C4-2B (cell line): Measurements from ENCODE around the gene CEP68.
"Not testable (repeated sequence)": the region's sequence is repeated elsewhere in the genome, so short reads cannot be mapped to it uniquely, and the experiment has no call there.

Experiments used
- H3K27ac ChIP-seq: fragments of 450-650 bp; 2 replicates; pipeline ENCODE4 v1.5.1; 2017
- ZFX ChIP-seq: fragments of 450-650 bp; IDR thresholded peaks from 2 replicates; pipeline ENCODE4 v1.6.1; 2017
- TF ChIP-seq, protein P1 (sequence below): fragments of 450-650 bp; conservative IDR thresholded peaks from 2 replicates; pipeline ENCODE4 v1.5.1; 2017; ENCODE audit warnings: mild to moderate bottlenecking

CEP68 gene

DNA sequence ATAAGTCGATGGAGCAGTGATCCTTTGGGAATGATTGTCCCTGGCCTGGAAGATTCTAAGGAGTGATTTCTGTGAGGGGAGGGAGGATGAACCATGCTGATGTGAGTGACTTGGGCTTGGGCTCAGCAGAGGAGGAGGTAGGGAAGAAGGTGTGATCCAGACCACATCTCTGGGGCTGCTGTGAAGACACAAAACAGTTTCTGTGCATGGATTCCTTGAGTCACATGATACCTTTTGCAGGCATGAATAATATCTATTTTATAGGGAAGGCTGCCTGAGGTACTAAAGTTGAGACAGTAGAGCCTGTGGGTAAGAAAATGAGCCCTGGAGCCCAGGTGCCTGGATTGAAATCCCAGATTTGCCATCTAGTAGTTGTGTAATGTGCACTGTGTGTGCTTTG, 37.2 kb upstream of the CEP68 start:
- no peak overlapping the region for H3K27ac ChIP-seq

DNA sequence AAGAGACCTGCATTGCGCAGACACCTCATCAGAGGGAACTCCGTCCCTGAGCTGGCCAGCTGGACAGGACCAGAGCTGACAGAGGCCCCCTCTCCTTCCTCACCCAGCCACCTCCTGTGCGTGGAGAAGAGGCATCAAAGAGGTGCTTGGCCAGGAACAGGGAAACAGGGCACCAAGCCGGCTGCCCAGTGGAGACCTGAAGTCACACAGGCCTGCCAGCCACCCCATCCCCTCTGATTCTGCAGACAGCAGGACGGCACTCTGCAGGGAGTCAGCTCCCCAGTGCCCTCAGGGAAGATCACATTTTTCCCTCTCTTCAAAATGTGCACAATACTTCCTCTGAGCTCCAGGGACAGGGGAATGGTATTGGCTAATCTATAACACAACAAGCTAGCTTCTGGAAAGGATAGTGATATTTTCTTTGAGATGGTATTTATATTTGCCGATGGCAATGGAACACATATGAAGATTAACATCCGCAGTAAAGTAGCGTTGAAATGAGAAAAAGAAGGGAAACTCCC, 36.5 kb upstream of the CEP68 start:
- H3K27ac ChIP-seq: no peak overlapping the region
- no peak for TF ChIP-seq ZFX
- TF ChIP-seq, protein P1, sequence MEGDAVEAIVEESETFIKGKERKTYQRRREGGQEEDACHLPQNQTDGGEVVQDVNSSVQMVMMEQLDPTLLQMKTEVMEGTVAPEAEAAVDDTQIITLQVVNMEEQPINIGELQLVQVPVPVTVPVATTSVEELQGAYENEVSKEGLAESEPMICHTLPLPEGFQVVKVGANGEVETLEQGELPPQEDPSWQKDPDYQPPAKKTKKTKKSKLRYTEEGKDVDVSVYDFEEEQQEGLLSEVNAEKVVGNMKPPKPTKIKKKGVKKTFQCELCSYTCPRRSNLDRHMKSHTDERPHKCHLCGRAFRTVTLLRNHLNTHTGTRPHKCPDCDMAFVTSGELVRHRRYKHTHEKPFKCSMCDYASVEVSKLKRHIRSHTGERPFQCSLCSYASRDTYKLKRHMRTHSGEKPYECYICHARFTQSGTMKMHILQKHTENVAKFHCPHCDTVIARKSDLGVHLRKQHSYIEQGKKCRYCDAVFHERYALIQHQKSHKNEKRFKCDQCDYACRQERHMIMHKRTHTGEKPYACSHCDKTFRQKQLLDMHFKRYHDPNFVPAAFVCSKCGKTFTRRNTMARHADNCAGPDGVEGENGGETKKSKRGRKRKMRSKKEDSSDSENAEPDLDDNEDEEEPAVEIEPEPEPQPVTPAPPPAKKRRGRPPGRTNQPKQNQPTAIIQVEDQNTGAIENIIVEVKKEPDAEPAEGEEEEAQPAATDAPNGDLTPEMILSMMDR: no peak

More for the DNA sequence above, 37.2 kb upstream of the CEP68 start:
- no peak for TF ChIP-seq ZFX
- TF ChIP-seq, protein P1: no peak

DNA sequence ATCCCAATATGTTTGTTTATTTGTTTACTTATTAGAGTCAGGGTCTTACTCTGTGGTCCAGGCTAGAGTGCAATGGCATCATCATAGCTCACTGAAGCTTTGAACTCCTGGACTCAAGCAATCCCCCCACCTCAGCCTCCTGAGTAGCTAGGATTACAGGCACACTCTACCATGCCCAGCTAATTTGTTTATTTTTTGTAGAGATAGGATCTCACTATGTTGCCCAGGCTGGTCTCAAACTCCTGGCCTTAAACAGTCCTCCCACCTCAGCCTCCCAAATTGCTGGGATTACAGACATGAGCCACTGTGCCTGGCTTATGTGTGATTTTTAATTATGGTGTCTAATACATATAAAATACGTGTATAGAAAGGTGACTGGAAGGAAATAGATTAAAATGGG, 36.0 kb upstream of the CEP68 start:
- H3K27ac ChIP-seq: not testable (repeated sequence)

DNA sequence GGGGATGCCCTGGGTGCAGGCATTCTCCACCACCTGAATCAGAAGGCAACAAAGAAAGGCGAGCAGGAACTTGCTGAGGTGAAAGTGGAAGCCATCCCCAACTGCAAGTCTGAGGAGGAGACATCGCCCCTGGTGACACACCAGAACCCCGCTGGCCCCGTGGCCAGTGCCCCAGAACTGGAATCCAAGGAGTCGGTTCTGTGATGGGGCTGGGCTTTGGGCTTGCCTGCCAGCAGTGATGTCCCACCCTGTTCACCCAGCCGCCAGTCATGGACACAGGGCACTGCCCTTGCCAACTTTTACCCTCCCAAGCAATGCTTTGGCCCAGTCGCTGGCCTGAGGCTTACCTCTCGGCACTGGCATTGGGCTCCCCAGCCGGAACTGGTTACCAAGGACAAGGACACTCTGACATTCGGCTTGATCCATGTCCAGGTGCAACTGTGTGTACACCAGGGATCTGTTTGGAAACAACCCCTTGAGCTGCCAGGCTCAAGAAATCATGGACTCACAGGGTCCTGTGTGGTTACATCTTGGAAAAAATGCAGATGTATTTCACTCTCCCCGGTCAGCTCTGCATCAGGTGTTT, 35.2 kb upstream of the CEP68 start:
- TF ChIP-seq, protein P1: no peak
- no peak for TF ChIP-seq ZFX
- H3K27ac ChIP-seq: no peak overlapping the region

DNA sequence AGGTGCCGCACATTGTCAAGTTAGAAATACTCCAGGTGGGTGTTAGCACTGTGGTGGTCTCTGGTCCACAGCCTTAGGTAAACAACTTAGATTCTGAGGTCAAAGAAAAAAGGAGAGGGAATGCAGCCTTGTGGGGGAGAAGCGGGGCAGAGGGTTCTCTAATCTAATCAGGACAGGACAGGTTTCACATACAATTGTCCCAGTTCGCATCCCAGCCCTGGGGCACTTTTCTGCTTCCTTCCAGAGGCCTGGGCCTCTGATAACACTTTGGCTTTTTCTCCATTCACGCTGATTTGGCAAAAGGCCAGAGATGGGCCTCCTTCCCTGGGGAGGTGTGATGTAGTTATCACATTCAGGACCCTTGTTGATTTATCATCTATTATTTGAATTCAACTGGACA, 34.5 kb upstream of the CEP68 start:
- no peak overlapping the region for H3K27ac ChIP-seq
- TF ChIP-seq, protein P1: no peak
- TF ChIP-seq ZFX: no peak

DNA sequence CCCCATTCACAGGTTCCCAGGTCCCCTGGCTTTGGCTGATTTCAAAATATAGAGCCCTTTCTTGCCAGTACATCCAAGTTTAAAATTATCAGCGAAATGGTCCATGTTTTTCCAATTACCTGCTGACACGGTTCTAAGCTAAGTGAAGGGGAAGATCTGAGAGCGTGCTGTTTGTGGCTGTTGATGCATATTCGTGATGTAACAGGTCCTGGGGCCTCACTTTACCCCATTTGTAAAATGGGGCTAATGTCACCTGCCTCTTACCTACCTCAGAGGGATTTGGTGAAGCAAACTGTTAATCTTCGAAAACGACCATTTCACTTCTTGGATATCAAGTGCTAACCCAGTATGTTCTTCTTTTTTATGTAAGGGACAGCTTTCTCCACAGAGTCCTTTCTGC, 34.0 kb upstream of the CEP68 start:
- H3K27ac ChIP-seq: no peak overlapping the region
- TF ChIP-seq ZFX: no peak
- TF ChIP-seq, protein P1: no peak

DNA sequence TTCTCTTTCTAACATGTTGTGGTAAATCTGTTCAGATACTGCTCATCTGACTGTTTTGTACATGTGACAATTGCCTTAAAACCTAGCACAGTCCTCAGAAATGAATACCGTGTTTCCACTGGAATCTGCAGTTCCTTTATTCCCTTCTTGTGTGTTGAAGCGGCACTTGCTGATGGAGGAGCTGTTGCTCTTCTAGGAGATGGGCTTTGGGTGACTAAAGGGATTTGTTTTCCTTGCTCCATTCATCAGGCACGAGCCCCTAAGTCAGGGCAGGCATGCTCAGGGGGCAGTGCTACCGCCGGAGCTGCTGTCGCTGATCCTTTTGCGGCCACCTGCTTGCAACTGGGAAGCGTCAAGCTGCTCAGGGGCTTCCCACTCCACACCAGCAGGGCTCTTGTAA, 32.5 kb upstream of the CEP68 start:
- H3K27ac ChIP-seq: no peak overlapping the region
- TF ChIP-seq, protein P1: no peak
- TF ChIP-seq ZFX: no peak
